ENCODE results near the gene DNM3.

DNM3 gene

DNA sequence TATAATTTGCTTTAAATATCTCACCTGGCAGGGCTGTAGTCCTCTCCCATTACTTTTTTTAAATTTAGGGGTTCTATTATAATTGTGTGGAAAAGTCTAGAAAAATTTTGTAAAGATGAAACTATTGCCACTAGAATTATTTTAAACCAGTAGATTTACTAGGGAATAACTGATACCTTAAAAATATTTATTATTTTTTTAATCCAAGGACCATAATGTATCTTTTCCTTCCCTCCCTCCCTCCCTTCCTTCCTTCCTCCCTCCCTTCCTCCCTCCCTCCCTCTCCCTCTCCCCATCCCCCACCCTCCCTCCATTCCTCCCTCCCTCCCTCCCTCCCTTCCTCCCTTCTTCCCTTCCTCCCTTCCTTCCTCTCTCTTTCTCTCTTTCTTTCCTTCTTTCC lies 90.5 kb downstream of the DNM3 start:
- no peak for DNase-seq

- DNase-seq = no peak
Observed at GRCh38 chr1:171934664-171935063, 93.4 kb downstream of the DNM3 start.

GRCh38 chr1:171935086-171935485 lies 93.8 kb downstream of the DNM3 start:
- DNase-seq = no peak

DNA sequence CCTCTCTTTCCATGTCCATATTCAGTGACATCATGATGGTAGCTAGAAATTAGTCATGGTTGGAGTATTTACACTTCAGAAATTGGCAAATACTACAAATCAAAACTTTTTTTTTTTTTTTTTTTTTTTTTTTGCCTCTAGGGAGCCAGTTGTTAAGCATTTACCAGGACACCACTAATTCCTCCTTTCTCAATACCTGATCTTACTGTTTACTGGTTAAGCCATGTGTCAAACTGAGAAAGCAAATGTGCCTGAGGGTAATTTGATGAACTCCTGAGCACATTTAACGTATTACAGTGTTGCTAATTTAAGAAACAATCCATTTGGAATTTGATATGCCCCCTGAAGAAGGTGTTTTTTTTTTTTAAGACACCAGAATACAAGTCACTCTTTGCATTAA lies 94.4 kb downstream of the DNM3 start:
- DNase-seq = no peak

- no peak for DNase-seq
Observed at GRCh38 chr1:171937938-171938337, 96.6 kb downstream of the DNM3 start.

- DNase-seq = no peak
Observed at GRCh38 chr1:171939740-171940139, 98.4 kb downstream of the DNM3 start.

DNA sequence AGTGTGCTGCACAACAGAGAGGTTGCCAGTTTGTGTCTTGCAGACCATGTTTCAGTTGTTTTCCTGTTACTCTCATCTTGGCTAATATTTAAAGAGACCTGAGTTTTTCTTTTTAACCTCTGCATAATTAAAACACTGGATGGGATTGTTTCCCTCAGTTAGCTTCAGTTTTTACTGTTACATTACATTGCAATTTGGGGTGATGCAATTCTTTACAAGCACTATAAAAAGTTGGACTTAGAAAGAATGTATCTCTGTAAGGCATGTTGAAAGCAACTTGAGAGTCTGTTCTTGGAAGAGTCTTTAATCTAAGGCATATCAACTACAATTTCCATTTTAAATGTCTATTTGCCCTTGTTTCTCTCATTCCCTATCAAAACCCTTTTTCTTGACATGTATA lies 99.1 kb downstream of the DNM3 start:
- DNase-seq = no peak

GRCh38 chr1:171941920-171942319 lies 100.6 kb downstream of the DNM3 start:
- DNase-seq = no peak

DNA sequence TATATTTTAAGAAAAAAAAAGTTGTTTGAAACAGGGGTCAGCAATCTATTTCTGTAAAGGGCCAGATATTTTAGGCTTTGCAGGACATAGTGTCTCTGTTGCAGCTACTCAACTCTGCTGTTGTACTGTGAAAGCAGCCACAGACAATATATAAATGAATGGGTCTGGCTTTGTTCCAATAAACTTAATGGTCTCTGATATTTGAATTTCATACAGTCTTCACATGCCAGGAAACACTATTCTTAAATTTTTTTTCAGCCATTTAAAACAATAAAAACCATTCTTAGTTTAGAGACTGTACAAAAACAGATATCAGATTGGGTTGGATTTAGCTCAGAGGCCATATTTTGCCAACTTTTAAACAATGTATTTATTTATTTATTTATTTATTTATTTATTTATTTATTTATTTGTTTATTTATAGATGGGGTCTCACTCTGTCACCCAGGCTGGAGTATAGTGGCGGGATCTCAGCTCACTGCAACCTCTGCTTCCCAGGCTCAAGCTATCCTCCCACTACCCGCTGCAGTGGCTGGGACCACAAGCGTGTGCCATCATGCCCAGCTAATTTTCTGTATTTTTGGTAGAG lies 102.8 kb downstream of the DNM3 start:
- DNase-seq = no peak

DNA sequence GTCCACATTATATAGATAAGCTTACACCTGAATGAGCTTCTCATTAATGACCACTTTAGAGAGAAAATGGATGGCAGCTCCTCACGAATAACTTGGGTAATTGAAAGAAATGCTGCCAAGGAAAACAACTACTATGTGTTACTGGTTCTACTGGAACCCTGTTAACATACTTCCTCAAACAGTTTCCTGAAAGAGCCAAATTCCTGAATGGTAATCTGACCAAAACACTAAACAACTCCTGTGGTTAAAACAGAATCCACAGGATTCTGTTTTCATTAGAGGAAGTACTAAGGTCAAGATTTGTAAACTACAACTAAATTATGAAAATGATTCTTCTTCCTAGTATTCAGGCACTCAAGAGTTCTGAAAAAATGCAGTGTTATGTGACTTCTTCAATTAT lies 107.2 kb downstream of the DNM3 start:
- no peak for DNase-seq

DNA sequence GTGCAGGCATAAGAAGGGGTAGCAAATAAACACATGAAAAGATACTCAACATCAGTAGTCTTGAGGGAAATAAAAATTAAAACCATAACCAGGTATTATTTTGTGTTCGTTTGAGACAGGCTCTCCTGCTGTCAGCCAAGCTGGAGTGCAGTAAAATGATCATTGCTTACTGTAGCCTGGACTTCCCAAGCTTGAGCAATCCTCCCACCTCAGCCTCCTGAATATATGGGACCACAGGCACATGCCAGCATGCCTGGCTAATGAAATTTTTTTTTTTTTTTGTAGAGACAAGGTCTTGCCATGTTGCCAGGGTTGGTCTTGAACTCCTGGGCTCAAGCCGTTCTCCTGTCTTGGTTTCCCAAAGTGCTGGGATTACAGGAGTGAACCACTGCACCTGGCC lies 108.0 kb downstream of the DNM3 start:
- no peak for DNase-seq

GRCh38 chr1:171953835-171954234 lies 112.5 kb downstream of the DNM3 start:
- DNase-seq = no peak

- no peak for DNase-seq
Observed at GRCh38 chr1:171954361-171954760, 113.1 kb downstream of the DNM3 start.

DNA sequence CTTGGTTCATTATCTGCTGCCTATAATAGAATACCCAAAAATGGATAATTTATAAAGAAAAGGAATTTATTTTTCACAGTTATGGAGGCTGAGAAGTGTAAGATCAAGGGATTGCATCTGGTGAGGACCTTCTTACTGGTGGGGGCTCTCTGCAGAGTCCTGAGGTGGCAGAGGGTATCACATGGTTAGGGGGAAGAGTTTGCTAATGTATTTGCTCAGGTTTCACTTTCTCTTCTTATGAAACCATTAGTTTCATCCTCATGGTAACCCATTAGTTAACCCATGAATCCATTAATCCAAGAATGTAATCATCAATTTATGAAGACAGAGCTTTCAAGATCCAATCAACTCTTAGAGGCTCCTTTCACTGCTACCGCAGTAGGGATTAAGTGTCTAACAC lies 120.6 kb downstream of the DNM3 start:
- no peak for DNase-seq

DNA sequence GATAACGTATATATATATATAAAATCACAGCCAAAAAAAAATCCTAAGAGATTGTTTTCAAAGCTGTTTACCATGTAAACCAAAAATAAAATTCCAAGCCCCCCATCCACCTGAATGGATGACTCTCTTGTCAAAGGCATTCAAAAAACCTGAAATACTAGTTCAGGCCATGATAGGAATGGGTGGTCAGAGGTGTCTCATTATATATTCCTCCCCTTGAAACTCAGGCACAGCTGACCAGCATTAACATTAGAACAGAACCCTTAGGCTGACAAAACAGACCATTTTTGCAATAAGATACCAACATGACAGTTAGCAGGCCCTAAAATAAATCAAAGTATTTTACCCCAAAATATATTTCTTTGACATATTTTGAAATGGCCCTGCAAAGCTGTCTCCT lies 122.5 kb downstream of the DNM3 start:
- DNase-seq = no peak

DNA sequence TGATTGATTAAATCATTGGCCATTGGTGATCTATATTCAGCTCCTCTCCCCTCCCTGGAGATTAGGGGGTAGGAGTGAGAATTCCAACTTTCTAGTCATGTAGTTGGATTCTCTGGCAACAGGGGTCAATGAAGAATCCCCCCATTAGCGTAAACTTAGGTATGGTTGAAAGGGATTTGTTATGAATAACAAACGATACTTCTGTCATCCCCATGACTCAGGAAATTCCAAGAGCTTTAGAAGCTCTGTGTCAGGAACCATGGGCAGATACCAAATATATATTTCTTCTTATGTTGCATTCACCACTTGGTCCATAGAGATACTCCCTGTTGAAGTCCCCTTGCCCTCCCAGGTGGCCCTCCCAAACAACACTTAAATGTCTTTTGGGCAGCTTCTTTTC lies 124.5 kb downstream of the DNM3 start:
- DNase-seq = no peak

GRCh38 chr1:171966426-171967220 lies 125.3 kb downstream of the DNM3 start:
- DNase-seq = no peak

GRCh38 chr1:171969226-171969625 lies 127.9 kb downstream of the DNM3 start:
- DNase-seq = no peak

- no peak for DNase-seq
Observed at GRCh38 chr1:171969813-171970212, 128.5 kb downstream of the DNM3 start.

DNA sequence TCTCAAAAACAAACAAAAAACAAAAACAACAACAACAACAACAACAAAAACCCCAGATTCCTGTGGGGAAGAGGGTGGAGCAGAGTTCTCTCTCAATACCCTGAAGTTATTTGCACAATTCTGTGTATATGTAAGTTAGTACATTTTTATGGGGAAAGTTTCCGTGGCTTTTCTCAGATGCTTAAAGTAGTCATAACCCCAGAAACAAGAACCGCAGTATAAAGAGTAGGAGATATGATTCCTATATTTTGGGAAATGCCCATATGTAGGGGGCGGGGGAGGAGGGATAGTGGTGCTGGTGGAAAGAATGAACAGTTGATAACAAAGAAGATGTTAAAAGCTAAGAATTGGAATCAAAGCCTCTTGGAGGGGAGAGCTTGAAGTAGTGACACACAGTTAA lies 131.5 kb downstream of the DNM3 start:
- DNase-seq = no peak

- DNase-seq = no peak
Observed at GRCh38 chr1:171973421-171973820, 132.1 kb downstream of the DNM3 start.

DNA sequence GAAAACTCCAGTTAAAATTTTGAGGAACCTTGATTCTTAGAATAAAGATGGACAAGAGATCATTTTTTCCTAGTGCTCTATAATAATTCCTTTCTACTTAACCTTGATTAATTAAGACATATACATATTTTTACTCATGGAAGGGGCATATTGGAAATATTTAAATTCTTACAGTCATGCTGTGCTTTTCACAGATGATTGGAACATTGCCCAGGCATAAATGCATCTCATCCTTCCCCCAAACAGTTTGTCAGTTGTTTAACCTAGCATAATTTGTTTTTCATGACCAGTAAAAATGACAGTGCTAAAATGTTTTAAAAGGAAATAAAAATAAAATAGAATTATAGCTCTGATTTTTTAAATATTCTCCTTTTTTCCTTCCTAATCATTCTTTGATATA lies 140.0 kb downstream of the DNM3 start:
- no peak for DNase-seq

- DNase-seq = no peak
Observed at GRCh38 chr1:171983584-171983983, 142.3 kb downstream of the DNM3 start.

GRCh38 chr1:171984262-171984661 lies 143.0 kb downstream of the DNM3 start:
- DNase-seq = no peak
